HG03175 (cell line): Measurements from ENCODE around the gene CYP4A22.
"Not testable (repeated sequence)": the region's sequence is repeated elsewhere in the genome, so short reads cannot be mapped to it uniquely, and the experiment has no call there.

Experiments used
- ATAC-seq: cut with Tn5 transposase; IDR thresholded peaks from one replicate; pipeline ENCODE4 v1.9.1; 2021; ENCODE audit warnings: mild to moderate bottlenecking, moderate library complexity; ENCODE audit not compliant: unreplicated experiment

Gene CYP4A22

GRCh38 chr1:47156457-47156856, 19.2 kb downstream of the CYP4A22 start:
- ATAC-seq, result not testable (repeated sequence)

GRCh38 chr1:47157957-47158356, 20.7 kb downstream of the CYP4A22 start:
- ATAC-seq, result not testable (repeated sequence)

- ATAC-seq, result no peak
Measured at GRCh38 chr1:47160716-47161115, 23.5 kb downstream of the CYP4A22 start.

GRCh38 chr1:47161298-47162040, 24.2 kb downstream of the CYP4A22 start:
- peak; percentile 52 for ATAC-seq

- no peak for ATAC-seq
Measured at GRCh38 chr1:47164552-47164951, 27.3 kb downstream of the CYP4A22 start.

GRCh38 chr1:47172782-47173181, 35.5 kb downstream of the CYP4A22 start:
- no peak for ATAC-seq

- ATAC-seq, result no peak
Measured at GRCh38 chr1:47174656-47175020, 37.4 kb downstream of the CYP4A22 start.

- ATAC-seq, result peak; percentile 58
Measured at GRCh38 chr1:47175227-47175934, 38.1 kb downstream of the CYP4A22 start.

GRCh38 chr1:47178020-47178419, 40.8 kb downstream of the CYP4A22 start:
- ATAC-seq, result no peak

- no peak for ATAC-seq
Measured at GRCh38 chr1:47178654-47179016, 41.4 kb downstream of the CYP4A22 start.

- peak; percentile 81 for ATAC-seq
Measured at GRCh38 chr1:47179017-47179987, 42.1 kb downstream of the CYP4A22 start.

GRCh38 chr1:47179988-47180563, 42.8 kb downstream of the CYP4A22 start:
- no peak for ATAC-seq

- ATAC-seq, result no peak
Measured at GRCh38 chr1:47180603-47181094, 43.4 kb downstream of the CYP4A22 start.

- no peak for ATAC-seq
Measured at GRCh38 chr1:47181095-47181954, 44.1 kb downstream of the CYP4A22 start.

- ATAC-seq, result no peak
Measured at GRCh38 chr1:47181955-47182675, 44.9 kb downstream of the CYP4A22 start.

GRCh38 chr1:47182676-47183235, 45.5 kb downstream of the CYP4A22 start:
- no peak for ATAC-seq

GRCh38 chr1:47183308-47184089, 46.3 kb downstream of the CYP4A22 start:
- ATAC-seq, result no peak
